Keratinocyte (primary cell): ENCODE data around the gene TBCD. TPM values are rescaled to one million over a fixed set of nuclear protein-coding genes. Genes with fewer than 3 reads are reported as not detected.

Experiments
- DNase-seq: peaks from one replicate; pipeline ENCODE4 v3.0.0-alpha.2; 2011; ENCODE audit warnings: low read depth, missing footprints, low spot score
- FAIRE-seq: peaks from 2 replicates; lab custom pipeline; 2011; peaks lifted over from hg19 to GRCh38; lab: Jason Lieb, UNC
- H2AFZ ChIP-seq: 2 replicates; pipeline ENCODE4 v1.6.0; 2012; ENCODE audit warnings: low read length, control low read depth, inconsistent platforms; ENCODE audit not compliant: control insufficient read depth
- H3K27ac ChIP-seq: 2 replicates; pipeline ENCODE4 v1.5.1; 2011; ENCODE audit warnings: low read length; ENCODE audit not compliant: control insufficient read depth, insufficient read depth
- H3K27me3 ChIP-seq: 3 replicates; pipeline ENCODE4 v1.6.0; 2011; ENCODE audit warnings: low read length; ENCODE audit not compliant: control insufficient read depth, insufficient read depth; ENCODE audit errors: extremely low read depth
- H3K36me3 ChIP-seq, 2 experiments: 2 replicates in 1 of 2; 3 replicates in 1 of 2; pipeline ENCODE4 v1.5.1; 2011; ENCODE audit warnings: low read length in 2 of 2, mild to moderate bottlenecking in 1 of 2; ENCODE audit not compliant: control insufficient read depth in 2 of 2, insufficient read depth in 2 of 2; ENCODE audit errors: extremely low read depth in 1 of 2
- H3K4me1 ChIP-seq: 3 replicates; pipeline ENCODE4 v1.5.1; 2011; ENCODE audit warnings: low read length; ENCODE audit not compliant: control insufficient read depth, insufficient read depth; ENCODE audit errors: extremely low read depth
- H3K4me2 ChIP-seq: 3 replicates; pipeline ENCODE4 v1.6.0; 2011; ENCODE audit warnings: low read depth, low read length; ENCODE audit not compliant: control insufficient read depth, insufficient read depth; ENCODE audit errors: extremely low read depth
- H3K4me3 ChIP-seq, 3 experiments: fragments of 200-600 bp in 1 of 3; sonication (generic) in 1 of 3; 2 replicates in 2 of 3; 3 replicates in 1 of 3; pipeline ENCODE4 v1.5.1; 2011 to 2016; ENCODE audit warnings: low read length in 3 of 3, mild to moderate bottlenecking in 3 of 3, control low read depth in 2 of 3, inconsistent platforms in 1 of 3, low read depth in 1 of 3, mixed read lengths in 1 of 3, mixed run types in 1 of 3, moderate library complexity in 1 of 3; ENCODE audit not compliant: control insufficient read depth in 2 of 3, insufficient read depth in 2 of 3; ENCODE audit errors: extremely low read depth in 1 of 3
- H3K79me2 ChIP-seq: 2 replicates; pipeline ENCODE4 v1.6.0; 2012; ENCODE audit warnings: low read length; ENCODE audit not compliant: control insufficient read depth, insufficient read depth
- H3K9ac ChIP-seq: 3 replicates; pipeline ENCODE4 v1.6.0; 2011; ENCODE audit warnings: low read length; ENCODE audit not compliant: control insufficient read depth, insufficient read depth; ENCODE audit errors: extremely low read depth
- H3K9me1 ChIP-seq: 3 replicates; pipeline ENCODE4 v1.6.0; 2011; ENCODE audit warnings: low read length; ENCODE audit not compliant: control insufficient read depth, insufficient read depth; ENCODE audit errors: extremely low read depth
- H3K9me3 ChIP-seq: 2 replicates; pipeline ENCODE4 v1.5.1; 2012; ENCODE audit warnings: low read depth, low read length; ENCODE audit not compliant: control insufficient read depth
- H4K20me1 ChIP-seq: 3 replicates; pipeline ENCODE4 v1.6.0; 2011; ENCODE audit warnings: low read length; ENCODE audit not compliant: control insufficient read depth, insufficient read depth; ENCODE audit errors: extremely low read depth
- EZH2 ChIP-seq: IDR thresholded peaks from one replicate; pipeline ENCODE4 v1.6.1; 2012; ENCODE audit warnings: inconsistent platforms, mild to moderate bottlenecking, low read length, moderate library complexity
- dilution Hi-C: fragments of 300-500 bp; cut with MboI; formaldehyde crosslinking; loops from one replicate; pipeline ENCODE4 v1.7.0; 2020; ENCODE audit warnings: low sequenced_read_pairs; ENCODE audit not compliant: extremely low pct_ligation_motif_present
- polyA plus RNA-seq, 5 experiments: library from polyadenylated mRNA; depleted of rRNA in 3 of 5; stranded (reverse) in 3 of 5; stranded (forward) in 1 of 5; unstranded in 1 of 5; fragments of >200 nt; gene quantifications; 1 replicate in 1 of 5; 2 replicates in 3 of 5; 3 replicates in 1 of 5; pipeline versions ENCODE4 v1.2.1 to v1.2.3, GENCODE V29; 2011 to 2012; ENCODE audit warnings: missing spikeins in 2 of 5, low read depth in 1 of 5, low replicate concordance in 1 of 5
- TF ChIP-seq, protein P1 (sequence below), 3 experiments: IDR thresholded peaks in 1 of 3; conservative IDR thresholded peaks in 1 of 3; optimal IDR thresholded peaks in 1 of 3; 2 replicates in 2 of 3; 3 replicates in 1 of 3; pipeline versions ENCODE3 to v1.5.1; 2011; ENCODE audit warnings: low read length in 3 of 3, mild to moderate bottlenecking in 3 of 3, moderate library complexity in 2 of 3, control low read depth in 1 of 3, inconsistent platforms in 1 of 3; ENCODE audit not compliant: insufficient read depth in 2 of 3; ENCODE audit errors: extremely low read depth in 1 of 3

The TBCD gene
- polyA plus RNA-seq, 1 donor (not counting 4 experiments of a cell fraction or from before 2014, with no cell fraction given): 36.2 TPM

DNA sequence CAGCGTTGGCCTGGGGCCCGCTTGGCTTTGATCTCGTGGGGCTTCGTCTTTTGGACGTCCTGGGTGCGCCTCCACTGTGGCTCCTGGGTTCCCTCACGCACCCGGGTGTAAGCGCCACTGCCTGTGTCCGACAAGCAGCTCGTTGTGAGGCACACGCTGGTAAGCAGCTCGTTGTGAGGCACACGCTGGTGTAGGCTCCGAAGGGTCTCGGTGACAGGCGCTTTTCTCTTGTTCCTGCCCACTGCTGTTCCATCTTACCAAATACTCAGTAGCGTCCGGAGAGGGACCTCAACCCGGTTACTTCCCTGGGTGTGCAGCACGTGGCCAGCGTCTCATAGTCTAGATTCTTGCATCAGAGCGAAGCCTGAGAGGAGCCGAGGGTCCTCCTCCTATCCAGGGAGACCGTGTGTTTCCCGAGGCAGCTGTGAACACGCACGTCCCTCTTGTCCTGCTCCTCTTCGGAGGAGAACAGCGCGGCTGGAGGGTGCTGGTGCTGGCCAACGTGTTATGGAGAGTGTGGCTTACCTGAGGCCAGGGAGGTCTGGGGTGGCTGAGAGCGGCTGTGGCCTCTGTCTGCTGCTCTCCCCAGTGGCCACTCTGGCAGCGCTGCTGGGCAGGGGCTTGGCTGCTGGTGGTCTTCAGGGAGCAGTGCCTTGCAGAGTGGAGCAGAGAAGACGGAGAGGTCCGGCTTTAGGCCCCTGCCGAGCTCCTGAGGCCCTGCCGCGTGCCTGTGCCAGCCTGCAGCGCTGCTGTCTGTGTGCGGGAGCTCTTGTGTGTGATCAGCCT lies 120.1 kb downstream of the TBCD start:
- Histone ChIP-seq H3K27ac (no peak overlapping the region), H3K27me3 (no peaks in the 10 kb centered on the region), H3K36me3 (peaks cover 8 to 13% of the 10 kb centered on the region in 2 experiments), H3K9ac (no peak overlapping the region), H3K4me3 (no peak overlapping the region), H2AFZ (no peak overlapping the region), H4K20me1 (no peaks in the 10 kb centered on the region), H3K79me2 (peaks cover 11% of the 10 kb centered on the region), H3K9me1 (no peaks in the 10 kb centered on the region), H3K4me2 (no peak overlapping the region), H3K4me1 (peaks cover 31% of the 10 kb centered on the region), H3K9me3 (no peaks in the 10 kb centered on the region)
- TF ChIP-seq, protein P1, sequence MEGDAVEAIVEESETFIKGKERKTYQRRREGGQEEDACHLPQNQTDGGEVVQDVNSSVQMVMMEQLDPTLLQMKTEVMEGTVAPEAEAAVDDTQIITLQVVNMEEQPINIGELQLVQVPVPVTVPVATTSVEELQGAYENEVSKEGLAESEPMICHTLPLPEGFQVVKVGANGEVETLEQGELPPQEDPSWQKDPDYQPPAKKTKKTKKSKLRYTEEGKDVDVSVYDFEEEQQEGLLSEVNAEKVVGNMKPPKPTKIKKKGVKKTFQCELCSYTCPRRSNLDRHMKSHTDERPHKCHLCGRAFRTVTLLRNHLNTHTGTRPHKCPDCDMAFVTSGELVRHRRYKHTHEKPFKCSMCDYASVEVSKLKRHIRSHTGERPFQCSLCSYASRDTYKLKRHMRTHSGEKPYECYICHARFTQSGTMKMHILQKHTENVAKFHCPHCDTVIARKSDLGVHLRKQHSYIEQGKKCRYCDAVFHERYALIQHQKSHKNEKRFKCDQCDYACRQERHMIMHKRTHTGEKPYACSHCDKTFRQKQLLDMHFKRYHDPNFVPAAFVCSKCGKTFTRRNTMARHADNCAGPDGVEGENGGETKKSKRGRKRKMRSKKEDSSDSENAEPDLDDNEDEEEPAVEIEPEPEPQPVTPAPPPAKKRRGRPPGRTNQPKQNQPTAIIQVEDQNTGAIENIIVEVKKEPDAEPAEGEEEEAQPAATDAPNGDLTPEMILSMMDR (optimal IDR thresholded peaks at IDR 0.05 in 1 of 3, IDR thresholded peaks at IDR 0.05 in 1 of 3, conservative IDR thresholded peaks at IDR 0.05 in 1 of 3; ENCODE audit: extremely low read depth in 1 of 3, insufficient read depth in 2 of 3, low read length in 3 of 3): no peak
- TF ChIP-seq EZH2: no peak
- FAIRE-seq (no peak), DNase-seq (no peak)
- dilution Hi-C loops: no loop called here

DNA sequence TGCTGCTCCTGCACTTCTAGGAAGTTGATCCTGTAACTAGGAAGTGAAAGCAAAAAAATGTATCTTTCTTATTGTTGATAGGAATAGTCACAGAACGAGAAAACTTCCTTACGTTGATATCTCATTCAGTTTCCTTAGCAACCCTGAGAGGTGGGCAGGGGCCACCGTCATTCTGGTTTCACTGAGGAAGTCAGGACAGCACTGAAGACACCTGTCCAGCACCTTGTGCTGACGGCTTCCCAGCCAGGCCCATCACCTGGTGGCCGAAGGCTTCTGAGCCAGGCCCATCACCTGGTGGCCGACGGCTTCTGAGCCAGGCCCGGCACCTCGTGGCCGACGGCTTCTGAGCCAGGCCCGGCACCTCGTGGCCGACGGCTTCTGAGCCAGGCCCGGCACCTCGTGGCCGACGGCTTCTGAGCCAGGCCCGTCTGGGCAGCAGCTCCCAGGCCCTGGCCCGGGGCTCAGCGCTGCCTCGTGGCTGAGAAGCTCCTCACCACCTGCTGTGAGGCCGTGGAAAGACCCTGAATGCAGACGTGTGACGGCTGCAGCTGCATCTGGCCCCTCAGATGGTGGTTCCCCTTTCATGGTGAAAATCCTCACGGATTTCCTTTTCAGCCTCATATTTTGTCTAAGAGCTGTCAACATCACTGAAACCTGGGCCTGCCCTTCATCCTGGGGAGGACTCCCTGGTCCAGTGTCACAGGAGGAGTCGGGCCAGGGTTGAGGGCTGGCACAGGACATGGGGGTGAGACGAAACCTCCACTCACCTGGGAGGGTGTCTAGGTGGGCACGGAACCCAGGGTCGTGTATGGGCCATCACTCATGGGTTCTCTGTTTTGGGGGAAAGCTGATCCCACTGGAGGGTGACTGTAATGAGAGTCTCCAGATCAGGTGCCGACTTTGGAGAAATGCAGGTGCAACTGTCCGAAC lies 121.0 kb downstream of the TBCD start:
- peaks cover 6% of the 10 kb centered on the region for H3K79me2 ChIP-seq
- dilution Hi-C loops: no loop called here
- H3K36me3 ChIP-seq: peaks cover 8 to 13% of the 10 kb centered on the region in 2 experiments
- H3K9ac ChIP-seq: no peak overlapping the region
- H3K4me2 ChIP-seq: no peak overlapping the region
- peaks cover 36% of the 10 kb centered on the region for H3K4me1 ChIP-seq
- no peak for DNase-seq
- H3K27me3 ChIP-seq: no peaks in the 10 kb centered on the region
- no peak for FAIRE-seq
- H3K9me1 ChIP-seq: no peaks in the 10 kb centered on the region
- no peaks in the 10 kb centered on the region for H4K20me1 ChIP-seq
- TF ChIP-seq EZH2: no peak
- no peaks in the 10 kb centered on the region for H3K9me3 ChIP-seq
- H3K27ac ChIP-seq: no peak overlapping the region
- no peak overlapping the region for H2AFZ ChIP-seq
- no peak overlapping the region for H3K4me3 ChIP-seq
